ENCODE results near the gene ENOX2.
"Not testable (repeated sequence)": the region's sequence is repeated elsewhere in the genome, so short reads cannot be mapped to it uniquely, and the experiment has no call there.

The ENOX2 gene

GRCh38 chrX:130828641-130829040 lies 74.4 kb downstream of the ENOX2 start:
- Histone ChIP-seq H3K9me3 (ENCODE audit: control insufficient read depth, insufficient read depth, low read length) (no peaks in the 10 kb centered on the region), H3K79me2 (ENCODE audit: control insufficient read depth, low read length) (no peaks in the 10 kb centered on the region), H3K9me2 (replicated peaks; ENCODE audit: control insufficient read depth, low read length) (no peaks in the 10 kb centered on the region), H3K4me3 (ENCODE audit: low read length) (no peak overlapping the region), H3K4me1 (ENCODE audit: control insufficient read depth, low read length) (peaks cover 25% of the 10 kb centered on the region), H4K20me1 (ENCODE audit: control insufficient read depth, insufficient read depth, low read depth, low read length) (no peaks in the 10 kb centered on the region), H3K27me3 (ENCODE audit: control insufficient read depth, low read length) (no peaks in the 10 kb centered on the region), H3K27ac (ENCODE audit: low read depth, low read length) (no peak overlapping the region), H3F3A (ENCODE audit: control insufficient read depth, insufficient read depth) (no peaks in the 10 kb centered on the region), H3K36me3 (ENCODE audit: control insufficient read depth, low read length) (no peaks in the 10 kb centered on the region), H3K4me2 (ENCODE audit: low read length) (no peak overlapping the region)
- TF ChIP-seq CTCF (IDR thresholded peaks at IDR 0.05; ENCODE audit: low read depth, low read length, poor library complexity, severe bottlenecking) (no peak), EZH2phosphoT487 (IDR thresholded peaks at IDR 0.05; ENCODE audit: borderline replicate concordance, low read length) (no peak)

GRCh38 chrX:130827648-130828047 lies 75.4 kb downstream of the ENOX2 start:
- Histone ChIP-seq H3K9me2 (replicated peaks; ENCODE audit: control insufficient read depth, low read length) (no peaks in the 10 kb centered on the region), H3K4me2 (ENCODE audit: low read length) (no peak overlapping the region), H3K79me2 (ENCODE audit: control insufficient read depth, low read length) (no peaks in the 10 kb centered on the region), H3K27me3 (ENCODE audit: control insufficient read depth, low read length) (no peaks in the 10 kb centered on the region), H3K27ac (ENCODE audit: low read depth, low read length) (no peak overlapping the region), H3K4me1 (ENCODE audit: control insufficient read depth, low read length) (peaks cover 15% of the 10 kb centered on the region), H3F3A (ENCODE audit: control insufficient read depth, insufficient read depth) (no peaks in the 10 kb centered on the region), H3K4me3 (ENCODE audit: low read length) (no peak overlapping the region), H4K20me1 (ENCODE audit: control insufficient read depth, insufficient read depth, low read depth, low read length) (no peaks in the 10 kb centered on the region), H3K9me3 (ENCODE audit: control insufficient read depth, insufficient read depth, low read length) (no peaks in the 10 kb centered on the region), H3K36me3 (ENCODE audit: control insufficient read depth, low read length) (no peaks in the 10 kb centered on the region)
- TF ChIP-seq EZH2phosphoT487 (IDR thresholded peaks at IDR 0.05; ENCODE audit: borderline replicate concordance, low read length) (no peak), CTCF (IDR thresholded peaks at IDR 0.05; ENCODE audit: low read depth, low read length, poor library complexity, severe bottlenecking) (no peak)

- H3K9me3 ChIP-seq (ENCODE audit: control insufficient read depth, insufficient read depth, low read length): no peaks in the 10 kb centered on the region
- H3K4me2 ChIP-seq (ENCODE audit: low read length): no peak overlapping the region
- no peaks in the 10 kb centered on the region for H4K20me1 ChIP-seq (ENCODE audit: control insufficient read depth, insufficient read depth, low read depth, low read length)
- H3K4me3 ChIP-seq (ENCODE audit: low read length): no peak overlapping the region
- H3K9me2 ChIP-seq (replicated peaks; ENCODE audit: control insufficient read depth, low read length): no peaks in the 10 kb centered on the region
- no peaks in the 10 kb centered on the region for H3F3A ChIP-seq (ENCODE audit: control insufficient read depth, insufficient read depth)
- no peaks in the 10 kb centered on the region for H3K36me3 ChIP-seq (ENCODE audit: control insufficient read depth, low read length)
- no peaks in the 10 kb centered on the region for H3K27me3 ChIP-seq (ENCODE audit: control insufficient read depth, low read length)
- TF ChIP-seq CTCF (IDR thresholded peaks at IDR 0.05; ENCODE audit: low read depth, low read length, poor library complexity, severe bottlenecking) (no peak), EZH2phosphoT487 (IDR thresholded peaks at IDR 0.05; ENCODE audit: borderline replicate concordance, low read length) (no peak)
- H3K4me1 ChIP-seq (ENCODE audit: control insufficient read depth, low read length): peaks cover 13% of the 10 kb centered on the region
- H3K79me2 ChIP-seq (ENCODE audit: control insufficient read depth, low read length): no peaks in the 10 kb centered on the region
- H3K27ac ChIP-seq (ENCODE audit: low read depth, low read length): no peak overlapping the region
These were observed 76.8 kb downstream of the ENOX2 start for GRCh38 chrX:130826249-130826648.

- H3K27ac ChIP-seq (ENCODE audit: low read depth, low read length): no peak overlapping the region
- H3K4me3 ChIP-seq (ENCODE audit: low read length): no peak overlapping the region
- peaks cover 13% of the 10 kb centered on the region for H3K4me1 ChIP-seq (ENCODE audit: control insufficient read depth, low read length)
- H3F3A ChIP-seq (ENCODE audit: control insufficient read depth, insufficient read depth): no peaks in the 10 kb centered on the region
- no peaks in the 10 kb centered on the region for H3K9me2 ChIP-seq (replicated peaks; ENCODE audit: control insufficient read depth, low read length)
- H3K79me2 ChIP-seq (ENCODE audit: control insufficient read depth, low read length): no peaks in the 10 kb centered on the region
- TF ChIP-seq EZH2phosphoT487 (IDR thresholded peaks at IDR 0.05; ENCODE audit: borderline replicate concordance, low read length) (no peak), CTCF (IDR thresholded peaks at IDR 0.05; ENCODE audit: low read depth, low read length, poor library complexity, severe bottlenecking) (no peak)
- H3K9me3 ChIP-seq (ENCODE audit: control insufficient read depth, insufficient read depth, low read length): no peaks in the 10 kb centered on the region
- H3K4me2 ChIP-seq (ENCODE audit: low read length): no peak overlapping the region
- no peaks in the 10 kb centered on the region for H3K27me3 ChIP-seq (ENCODE audit: control insufficient read depth, low read length)
- H3K36me3 ChIP-seq (ENCODE audit: control insufficient read depth, low read length): no peaks in the 10 kb centered on the region
- H4K20me1 ChIP-seq (ENCODE audit: control insufficient read depth, insufficient read depth, low read depth, low read length): no peaks in the 10 kb centered on the region
These were observed 77.5 kb downstream of the ENOX2 start for GRCh38 chrX:130825525-130825924.

GRCh38 chrX:130819367-130819766 lies 83.6 kb downstream of the ENOX2 start:
- not testable (repeated sequence) for H3K4me1 ChIP-seq (ENCODE audit: control insufficient read depth, low read length); H3K36me3 ChIP-seq (ENCODE audit: control insufficient read depth, low read length); H3K4me3 ChIP-seq (ENCODE audit: low read length); H4K20me1 ChIP-seq (ENCODE audit: control insufficient read depth, insufficient read depth, low read depth, low read length); H3K79me2 ChIP-seq (ENCODE audit: control insufficient read depth, low read length); H3K27ac ChIP-seq (ENCODE audit: low read depth, low read length); H3F3A ChIP-seq (ENCODE audit: control insufficient read depth, insufficient read depth); H3K27me3 ChIP-seq (ENCODE audit: control insufficient read depth, low read length); H3K4me2 ChIP-seq (ENCODE audit: low read length); H3K9me2 ChIP-seq (replicated peaks; ENCODE audit: control insufficient read depth, low read length); H3K9me3 ChIP-seq (ENCODE audit: control insufficient read depth, insufficient read depth, low read length)
